ENCODE data around the gene KRTAP12-2.

KRTAP12-2 gene

DNA sequence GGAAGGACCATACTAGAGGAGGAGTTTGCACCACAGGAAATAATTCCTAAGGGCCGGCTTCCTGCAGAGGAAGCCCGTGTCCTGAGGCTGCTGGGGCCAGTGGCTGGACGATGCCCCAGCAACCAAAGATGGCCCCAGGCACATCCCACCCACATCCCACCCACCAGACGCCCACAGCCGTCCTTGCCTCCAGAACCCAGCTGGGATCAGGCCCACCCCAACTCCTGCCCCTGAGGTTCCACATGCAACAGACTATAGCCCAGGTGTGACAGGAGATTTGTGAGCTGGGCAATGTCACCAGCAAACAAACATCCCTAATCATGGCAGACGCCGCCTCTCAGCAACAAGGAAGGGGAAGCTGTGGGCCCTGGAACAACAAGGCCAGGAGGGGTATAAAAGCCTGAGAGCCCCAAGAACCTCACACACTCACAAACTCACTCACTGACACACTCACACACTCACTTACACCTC lies 40.0 kb downstream of the KRTAP12-2 start, which contains the start of gene KRTAP10-9:
Gene KRTAP10-9 (plus strand): TSS at position 421 of the 471 bp plus-strand sequence. CDS start 79 bp downstream, outside the sequence.
- no peak for DNase-seq (ENCODE audit: low spot score)

DNA sequence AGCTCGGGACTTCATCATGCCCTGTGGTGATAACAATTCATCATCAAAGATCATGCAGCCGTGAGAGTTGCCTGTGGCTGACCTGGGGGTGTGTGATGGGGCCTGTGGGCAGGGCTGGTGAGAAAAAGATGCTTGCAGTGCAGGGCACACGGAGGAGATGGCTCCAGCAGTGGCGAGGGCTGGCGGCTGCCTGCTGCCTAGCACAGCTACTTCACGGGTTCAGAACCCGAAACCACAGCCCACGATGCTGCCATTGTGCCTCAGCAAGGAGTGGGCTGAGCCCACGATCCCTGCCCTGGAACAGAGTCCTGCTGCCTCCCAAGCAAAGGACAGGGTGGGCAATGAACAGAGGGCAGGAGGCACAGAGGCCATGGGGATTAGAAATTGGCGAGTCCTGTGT lies 40.5 kb downstream of the KRTAP12-2 start:
- no peak for DNase-seq (ENCODE audit: low spot score)

DNA sequence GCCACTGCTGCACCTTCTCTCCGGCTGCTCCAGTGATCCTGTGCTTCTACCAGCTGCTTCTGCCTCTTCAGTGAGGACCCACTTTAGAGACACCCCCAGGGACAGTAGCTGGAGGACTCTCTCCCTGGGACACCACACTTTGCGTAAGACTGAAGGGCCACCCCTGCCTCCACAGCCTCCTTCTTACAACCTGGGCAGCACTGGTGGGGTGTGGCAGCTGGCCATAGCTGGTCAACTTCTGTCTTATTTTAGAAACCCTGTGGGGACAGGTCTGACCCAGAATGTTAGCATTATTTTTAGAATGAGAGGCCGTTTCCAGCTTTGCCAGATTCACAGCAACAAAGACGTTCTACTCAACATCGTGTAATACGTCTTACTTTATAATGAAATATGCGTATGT lies 41.0 kb downstream of the KRTAP12-2 start:
- DNase-seq (ENCODE audit: low spot score) = no peak

DNA sequence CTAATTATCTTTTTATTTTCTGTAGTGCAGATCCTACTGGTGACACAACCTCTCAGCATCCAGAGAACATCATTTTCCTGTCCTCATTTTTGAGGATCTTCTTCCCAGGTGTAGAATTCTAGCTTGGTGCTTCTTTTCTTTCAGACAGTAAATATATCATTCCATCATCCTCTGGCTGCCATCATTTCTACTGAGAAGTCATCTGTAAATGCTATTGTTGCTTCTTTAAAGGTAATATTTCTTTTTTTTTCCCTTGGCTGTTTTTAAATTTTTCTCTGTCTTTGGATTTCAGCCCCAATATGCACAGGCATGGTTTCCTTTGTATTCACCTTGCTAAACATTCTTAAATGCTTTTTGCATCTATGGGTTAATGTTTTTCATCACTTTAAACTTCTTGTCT lies 43.2 kb downstream of the KRTAP12-2 start:
- no peak for DNase-seq (ENCODE audit: low spot score)

DNA sequence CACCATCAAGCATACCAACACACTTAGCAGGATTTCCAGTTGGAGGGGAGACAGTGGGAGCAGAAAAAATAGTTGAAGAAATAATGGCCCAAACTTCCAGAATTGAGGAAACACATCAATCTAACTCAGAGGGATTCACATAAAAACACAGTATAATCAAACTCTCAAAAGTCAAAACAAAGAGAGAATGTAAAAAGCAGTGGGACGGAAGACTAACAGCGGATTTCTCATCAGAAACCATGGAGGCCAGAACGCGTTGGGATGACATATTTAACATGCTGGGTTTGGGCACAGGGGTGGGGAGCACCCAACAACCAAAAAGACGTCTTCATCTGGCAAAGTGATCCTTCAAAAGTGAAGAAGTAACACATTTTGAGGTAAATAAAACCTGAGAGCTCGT lies 46.8 kb downstream of the KRTAP12-2 start:
- no peak for DNase-seq (ENCODE audit: low spot score)

DNA sequence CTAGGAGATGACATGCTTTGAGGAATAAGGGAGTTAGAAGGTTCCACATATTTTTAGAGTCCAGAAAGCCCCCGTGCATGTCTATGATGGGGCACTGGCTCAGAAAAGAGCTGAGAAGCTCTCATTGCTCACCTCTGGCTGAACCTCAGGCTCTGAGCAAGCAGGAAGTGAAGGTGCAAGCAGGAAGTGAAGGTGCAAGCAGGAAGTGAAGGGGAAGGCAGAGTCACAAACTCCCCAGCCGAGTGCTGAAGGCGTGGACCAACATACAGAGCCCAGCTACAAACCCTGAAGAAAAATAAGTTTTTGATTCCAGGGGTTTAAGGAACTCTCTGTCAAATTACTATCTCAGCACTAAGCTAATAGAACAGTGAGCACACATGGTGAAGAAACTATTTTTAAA lies 47.8 kb downstream of the KRTAP12-2 start:
- no peak for DNase-seq (ENCODE audit: low spot score)

DNA sequence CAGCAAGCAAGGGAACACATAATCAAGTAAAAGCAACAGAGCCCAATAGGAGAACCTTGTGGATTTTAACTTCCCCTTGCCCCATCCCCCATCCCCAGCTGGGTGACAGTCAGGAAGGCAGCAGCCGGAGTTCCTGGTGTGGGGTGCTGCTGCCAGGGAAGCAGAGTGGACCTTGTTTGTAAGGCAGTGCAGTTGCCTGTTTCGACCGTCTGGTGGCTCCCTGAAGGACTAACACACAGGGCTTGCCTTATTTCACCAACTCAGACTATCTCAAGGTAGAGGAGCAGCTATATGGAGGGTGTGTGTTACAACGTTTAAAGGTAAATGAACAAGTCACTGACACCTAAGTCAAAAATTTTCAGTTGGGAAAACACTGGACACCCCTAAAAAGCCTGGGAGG lies 48.2 kb downstream of the KRTAP12-2 start:
- peak; percentile 37 for DNase-seq (ENCODE audit: low spot score)

DNA sequence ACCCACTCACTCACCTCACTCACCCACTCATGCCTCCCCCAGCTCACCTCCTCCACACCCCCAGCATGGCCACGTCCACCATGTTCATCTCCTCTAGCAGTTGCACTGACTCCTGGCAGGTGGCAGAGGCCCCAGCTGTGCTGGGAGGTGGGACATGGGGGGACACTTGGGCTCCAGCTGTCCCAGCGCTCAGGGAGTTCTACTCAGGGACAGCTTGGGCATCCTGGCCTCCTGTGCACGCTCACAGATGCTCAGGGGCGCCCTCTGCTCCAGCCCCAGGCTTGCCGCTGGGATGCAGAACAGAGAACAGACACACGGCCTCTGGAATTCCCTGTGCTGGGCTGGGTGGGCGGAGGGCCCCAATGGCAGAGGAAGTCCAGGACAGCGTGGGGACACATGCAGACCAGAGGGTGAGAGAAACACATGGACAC lies 49.6 kb downstream of the KRTAP12-2 start:
- DNase-seq (ENCODE audit: low spot score) = no peak

DNA sequence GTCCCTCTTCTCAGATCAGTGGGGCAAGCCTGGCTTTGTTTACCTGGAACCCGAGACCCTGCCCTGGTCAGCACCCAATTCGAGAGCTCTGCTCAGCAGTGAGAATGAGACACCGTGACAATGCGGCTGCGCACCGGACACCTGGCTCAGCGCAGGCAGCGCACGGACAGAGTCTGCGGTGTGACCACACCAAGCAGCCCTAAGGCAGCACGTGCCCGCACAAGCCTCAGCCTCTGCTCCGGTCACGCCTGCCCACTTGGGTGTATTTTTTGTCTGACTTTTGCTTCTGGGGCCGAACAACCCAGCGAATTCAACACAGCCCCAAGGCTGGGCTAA lies 50.2 kb downstream of the KRTAP12-2 start:
- no peak for DNase-seq (ENCODE audit: low spot score)

Measured in GM03348 (cell line).